Smooth muscle cell of trachea (primary cell): ENCODE measurements around the gene ZNF564. TPM values are rescaled to one million over a fixed set of nuclear protein-coding genes. Genes with fewer than 3 reads are reported as not detected.

Experiments used
- total RNA-seq: library from RNA; depleted of rRNA; stranded (reverse); fragments of >200 nt; gene quantifications from 2 replicates; pipeline ENCODE4 v1.2.1, GENCODE V29; 2014

ZNF564 gene
- total RNA-seq = 8.3 and 9.3 TPM in 2 replicates

GRCh38 chr19:12551060-12551832 is at the start of gene ZNF564:
Gene ZNF564, minus strand, starts transcription at chr19:12551482. Its CDS starts 150 bp downstream, at chr19:12551332.

GRCh38 chr19:12484371-12485051 is 66.8 kb downstream of the ZNF564 start, which contains the start of gene ZNF709:
Gene ZNF709, minus strand, starts transcription at chr19:12484816. Its CDS starts 159 bp downstream, at chr19:12484657.

Other genes starting within 250 kb of the ZNF564 start
- 4.1 and 4.8 TPM in 2 replicates for gene ZNF563, start 217.8 kb downstream of the ZNF564 start, total RNA-seq
- 3.5 and 3.9 TPM in 2 replicates for gene ZNF442, start 185.8 kb downstream of the ZNF564 start, total RNA-seq
- 1.5 and 3.1 TPM in 2 replicates for gene ZNF799, start 150.2 kb downstream of the ZNF564 start, total RNA-seq
- gene ZNF443, start 110.5 kb downstream of the ZNF564 start, total RNA-seq = 2.0 and 2.8 TPM in 2 replicates
- 3.5 and 4.1 TPM in 2 replicates for gene ZNF709, start 66.7 kb downstream of the ZNF564 start, total RNA-seq
- gene ZNF490, start 59.3 kb upstream of the ZNF564 start, total RNA-seq = 11.7 and 12.1 TPM in 2 replicates
- 11.1 and 18.6 TPM in 2 replicates for gene ZNF791, start 59.4 kb upstream of the ZNF564 start, total RNA-seq
- 34.5 and 56.2 TPM in 2 replicates for gene MAN2B1, start 115.3 kb upstream of the ZNF564 start, total RNA-seq
- gene WDR83, start 115.3 kb upstream of the ZNF564 start, total RNA-seq = 10.6 and 14.4 TPM in 2 replicates
- 55.3 and 56.6 TPM in 2 replicates for gene DHPS, start 130.4 kb upstream of the ZNF564 start, total RNA-seq
- not detected in 2 replicates for gene GNG14, start 136.5 kb upstream of the ZNF564 start, total RNA-seq
- gene FBXW9, start 145.1 kb upstream of the ZNF564 start, total RNA-seq = 4.6 and 8.3 TPM in 2 replicates
- 37.8 and 50.0 TPM in 2 replicates for gene TNPO2, start 172.4 kb upstream of the ZNF564 start, total RNA-seq
- gene TRIR, start 183.2 kb upstream of the ZNF564 start, total RNA-seq = 124 and 148 TPM in 2 replicates
- gene GET3, start 186.0 kb upstream of the ZNF564 start, total RNA-seq = 93.5 and 107 TPM in 2 replicates
- 0.15 TPM in 1 of 2 replicates, not detected in the other for gene BEST2, start 200.3 kb upstream of the ZNF564 start, total RNA-seq
- 24.9 and 28.0 TPM in 2 replicates for gene HOOK2, start 224.1 kb upstream of the ZNF564 start, total RNA-seq
- 81.4 and 95.3 TPM in 2 replicates for gene JUNB, start 240.0 kb upstream of the ZNF564 start, total RNA-seq